Measurements from ENCODE around the gene CCSER2.

DNA sequence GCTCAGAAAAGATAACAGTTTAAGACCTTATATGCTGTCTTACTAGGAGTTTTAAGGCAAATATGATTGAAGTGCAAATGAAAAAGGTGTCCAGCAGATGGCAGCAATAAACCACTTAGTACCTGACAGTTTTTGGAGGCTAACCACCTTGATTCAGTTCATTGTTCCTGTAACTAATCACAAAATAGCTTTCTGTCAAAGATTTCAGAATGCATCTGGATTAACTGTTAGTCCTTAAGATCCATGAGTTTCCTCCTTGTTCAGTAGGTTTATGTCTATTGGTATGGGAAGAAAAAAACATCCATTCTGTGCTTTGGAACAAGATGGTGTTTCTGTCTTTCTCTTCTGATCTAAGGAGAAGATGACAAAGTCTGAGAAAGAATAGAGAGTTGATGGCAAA is 46.6 kb downstream of the CCSER2 start:
- TF ChIP-seq, protein P1, sequence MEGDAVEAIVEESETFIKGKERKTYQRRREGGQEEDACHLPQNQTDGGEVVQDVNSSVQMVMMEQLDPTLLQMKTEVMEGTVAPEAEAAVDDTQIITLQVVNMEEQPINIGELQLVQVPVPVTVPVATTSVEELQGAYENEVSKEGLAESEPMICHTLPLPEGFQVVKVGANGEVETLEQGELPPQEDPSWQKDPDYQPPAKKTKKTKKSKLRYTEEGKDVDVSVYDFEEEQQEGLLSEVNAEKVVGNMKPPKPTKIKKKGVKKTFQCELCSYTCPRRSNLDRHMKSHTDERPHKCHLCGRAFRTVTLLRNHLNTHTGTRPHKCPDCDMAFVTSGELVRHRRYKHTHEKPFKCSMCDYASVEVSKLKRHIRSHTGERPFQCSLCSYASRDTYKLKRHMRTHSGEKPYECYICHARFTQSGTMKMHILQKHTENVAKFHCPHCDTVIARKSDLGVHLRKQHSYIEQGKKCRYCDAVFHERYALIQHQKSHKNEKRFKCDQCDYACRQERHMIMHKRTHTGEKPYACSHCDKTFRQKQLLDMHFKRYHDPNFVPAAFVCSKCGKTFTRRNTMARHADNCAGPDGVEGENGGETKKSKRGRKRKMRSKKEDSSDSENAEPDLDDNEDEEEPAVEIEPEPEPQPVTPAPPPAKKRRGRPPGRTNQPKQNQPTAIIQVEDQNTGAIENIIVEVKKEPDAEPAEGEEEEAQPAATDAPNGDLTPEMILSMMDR (IDR thresholded peaks at IDR 0.05; ENCODE audit: low read depth, low read length) = peak; percentile 66
- TF ChIP-seq POLR2A (IDR thresholded peaks at IDR 0.05; ENCODE audit: extremely low read depth, insufficient read length) = no peak

Measured in NB4 (cell line).